T-helper 2 cell (primary cell): ENCODE results near the gene CRADD.
"Not testable (repeated sequence)": the region's sequence is repeated elsewhere in the genome, so short reads cannot be mapped to it uniquely, and the experiment has no call there.

ENCODE experiments used
- DNase-seq, 5 experiments: peaks; one replicate each; pipeline versions ENCODE4 v3.0.0 to v3.0.0-alpha.2; 2012 to 2022

Gene CRADD

GRCh38 chr12:93740751-93741150, 63.6 kb downstream of the CRADD start:
- no peak for DNase-seq

GRCh38 chr12:93741659-93742109, 64.5 kb downstream of the CRADD start:
- peak in 1 of 5 experiments; percentile 41 for DNase-seq

- peak; percentile 12 to 69 (median 25) for DNase-seq
Measured at GRCh38 chr12:93742110-93742934, 65.1 kb downstream of the CRADD start.

- no peak for DNase-seq
Measured at GRCh38 chr12:93743229-93743998, 66.2 kb downstream of the CRADD start.

GRCh38 chr12:93743999-93744689, 67.0 kb downstream of the CRADD start:
- no peak for DNase-seq

GRCh38 chr12:93745286-93745685, 68.1 kb downstream of the CRADD start:
- no peak for DNase-seq

- DNase-seq, result no peak
Measured at GRCh38 chr12:93746572-93747168, 69.5 kb downstream of the CRADD start.

GRCh38 chr12:93748672-93749383, 71.7 kb downstream of the CRADD start:
- DNase-seq, result no peak

- peak in 1 of 5 experiments; percentile 36 for DNase-seq
Measured at GRCh38 chr12:93749515-93749914, 72.3 kb downstream of the CRADD start.

GRCh38 chr12:93750056-93750455, 72.9 kb downstream of the CRADD start:
- DNase-seq, result no peak

GRCh38 chr12:93751864-93752610, 74.9 kb downstream of the CRADD start:
- DNase-seq, result no peak

GRCh38 chr12:93753285-93753684, 76.1 kb downstream of the CRADD start:
- no peak for DNase-seq

GRCh38 chr12:93753838-93754429, 76.8 kb downstream of the CRADD start:
- DNase-seq, result no peak

GRCh38 chr12:93754859-93755258, 77.7 kb downstream of the CRADD start:
- not testable (repeated sequence) for DNase-seq

- DNase-seq, result no peak
Measured at GRCh38 chr12:93756288-93756687, 79.1 kb downstream of the CRADD start.

GRCh38 chr12:93757792-93758694, 80.9 kb downstream of the CRADD start:
- no peak for DNase-seq

- no peak for DNase-seq
Measured at GRCh38 chr12:93758801-93759373, 81.7 kb downstream of the CRADD start.

GRCh38 chr12:93759512-93760081, 82.4 kb downstream of the CRADD start:
- no peak for DNase-seq

GRCh38 chr12:93760275-93760875, 83.2 kb downstream of the CRADD start:
- DNase-seq, result no peak
